GM04504 (cell line): ENCODE measurements around the gene NAA60.
"Not testable (repeated sequence)": the region's sequence is repeated elsewhere in the genome, so short reads cannot be mapped to it uniquely, and the experiment has no call there.

Source experiments
- DNase-seq: peaks from one replicate; pipeline ENCODE4 v3.0.0-alpha.2; 2012; ENCODE audit warnings: low read depth

NAA60 gene

DNA sequence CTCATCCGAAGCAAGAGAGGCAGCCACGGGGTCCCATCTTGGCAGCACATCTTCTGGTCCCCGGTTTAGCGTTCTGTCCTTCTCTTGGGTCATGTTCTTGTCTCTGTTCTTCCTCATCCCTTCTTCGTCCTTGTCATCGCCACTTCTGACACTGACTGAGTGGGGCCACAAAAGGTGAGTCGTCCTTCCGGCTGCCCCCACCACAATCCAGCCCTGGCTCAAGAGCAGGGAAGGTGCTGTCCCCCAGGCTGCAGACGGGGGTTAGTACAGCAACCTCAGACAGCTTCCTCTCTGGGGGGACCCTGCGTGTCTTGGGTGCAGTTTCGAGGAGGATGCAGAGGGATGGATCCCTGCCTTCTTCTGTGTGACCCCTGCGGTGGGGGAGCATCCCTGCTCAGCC lies 21.8 kb downstream of the NAA60 start:
- DNase-seq, result no peak

DNA sequence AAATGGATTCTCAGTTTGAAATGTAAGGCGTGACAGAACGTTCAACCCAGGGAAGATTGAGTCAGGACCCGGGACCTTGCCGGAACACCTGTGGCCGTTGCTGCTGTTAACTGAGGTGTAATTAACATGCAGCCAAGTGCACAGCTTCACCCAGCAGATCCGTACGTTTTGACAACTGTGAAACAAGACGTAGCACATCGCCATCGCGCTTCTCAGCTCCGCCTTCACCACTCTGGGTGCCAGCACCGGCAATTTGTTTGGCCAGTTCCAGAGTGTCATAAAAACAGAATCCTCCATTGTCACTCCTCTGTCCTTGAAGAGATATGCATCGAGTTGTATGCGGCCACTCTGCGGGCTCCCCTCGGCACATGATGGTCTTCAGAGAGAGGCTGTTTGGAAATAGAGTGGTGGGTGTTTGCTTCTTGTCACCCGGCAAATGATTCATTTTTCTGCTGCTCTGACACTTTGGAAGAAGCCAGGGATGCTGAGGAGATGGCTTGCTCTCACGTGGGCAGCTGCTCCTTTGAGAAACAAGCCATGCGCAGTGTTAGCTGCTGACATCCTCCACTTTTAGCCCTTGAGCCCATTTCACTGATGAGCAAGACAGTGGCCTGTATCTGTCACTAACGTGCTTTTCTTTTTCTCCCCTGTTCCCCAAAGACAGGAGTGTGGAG lies 22.6 kb downstream of the NAA60 start:
- DNase-seq, result no peak

DNA sequence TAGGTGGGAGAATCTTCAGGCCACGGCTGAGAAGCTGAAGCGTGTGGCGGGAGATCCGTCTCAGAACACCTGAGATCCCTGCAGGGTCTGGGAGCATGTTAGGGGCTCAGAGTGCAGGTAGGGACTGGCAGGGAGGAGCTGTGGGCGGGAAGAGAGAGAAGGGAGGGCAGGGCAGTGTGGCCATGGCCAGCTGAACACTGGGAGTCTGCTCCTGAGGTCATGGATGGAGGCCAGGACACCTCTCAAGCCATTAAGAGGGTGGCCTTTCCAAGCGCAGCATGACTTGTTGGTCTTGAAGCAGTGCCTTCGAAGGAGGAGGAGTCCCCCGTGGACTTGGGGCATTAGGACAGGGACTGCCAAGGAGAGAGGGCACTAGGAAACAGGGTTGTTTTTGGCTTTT lies 23.7 kb downstream of the NAA60 start:
- no peak for DNase-seq

DNA sequence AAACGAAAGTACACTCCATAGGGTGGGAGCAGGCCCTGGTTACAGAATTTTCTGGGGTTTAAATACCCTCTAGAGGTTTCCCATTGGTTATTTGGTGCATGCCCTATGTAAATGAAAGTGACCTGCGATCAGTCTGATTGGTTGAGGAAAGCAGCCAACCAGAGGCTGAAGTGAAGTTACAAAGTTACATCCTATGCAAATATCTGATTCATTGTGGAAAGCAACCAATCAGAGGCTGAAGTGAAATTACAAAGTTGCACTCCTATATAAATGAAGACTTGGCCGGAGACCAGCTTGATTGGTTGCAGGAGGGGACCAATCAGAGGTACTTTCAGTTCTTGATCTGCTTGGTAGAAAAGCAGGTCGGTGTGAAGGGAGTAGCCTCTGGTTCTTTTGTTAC lies 24.4 kb downstream of the NAA60 start:
- DNase-seq, result no peak

DNA sequence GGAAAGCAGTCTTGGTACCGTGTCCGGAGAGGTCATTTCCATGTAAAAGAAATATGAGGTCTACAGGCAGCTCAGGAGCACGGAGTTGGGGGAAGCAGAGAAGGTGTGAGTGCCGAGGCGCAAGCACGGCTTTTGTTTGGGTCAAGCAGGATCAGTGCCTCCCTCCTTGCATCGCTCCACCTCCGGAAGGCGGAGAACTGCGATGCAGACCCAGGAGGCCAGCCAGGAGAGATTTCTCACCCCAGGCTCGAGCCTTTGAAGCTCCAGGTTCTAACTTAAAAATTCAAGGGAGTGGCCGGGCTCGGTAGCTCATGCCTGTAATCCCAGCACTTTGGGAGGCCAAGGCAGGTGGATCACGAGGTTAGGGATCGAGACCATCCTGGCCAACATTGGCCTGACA lies 25.0 kb downstream of the NAA60 start:
- DNase-seq, result no peak

DNA sequence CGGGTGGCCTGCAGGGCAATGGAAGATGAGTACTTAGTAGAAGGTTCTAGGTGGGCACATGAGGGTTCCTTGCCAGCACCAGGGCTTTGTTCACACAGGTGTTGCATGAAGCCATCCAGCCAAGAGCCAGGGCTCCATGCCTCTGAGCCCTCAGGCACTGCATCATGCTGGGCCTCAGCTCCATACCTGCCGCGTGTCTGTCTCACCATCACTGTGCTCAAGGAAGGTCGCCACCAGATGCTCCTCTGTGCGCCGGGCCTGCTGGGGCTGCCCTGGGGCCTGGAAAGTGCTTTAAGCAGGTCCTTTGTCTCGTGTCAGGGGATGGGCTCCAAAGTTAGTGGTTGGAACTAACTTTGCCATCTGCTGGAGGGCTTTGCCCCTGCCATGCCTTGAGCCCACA lies 26.3 kb downstream of the NAA60 start:
- DNase-seq, result no peak

DNA sequence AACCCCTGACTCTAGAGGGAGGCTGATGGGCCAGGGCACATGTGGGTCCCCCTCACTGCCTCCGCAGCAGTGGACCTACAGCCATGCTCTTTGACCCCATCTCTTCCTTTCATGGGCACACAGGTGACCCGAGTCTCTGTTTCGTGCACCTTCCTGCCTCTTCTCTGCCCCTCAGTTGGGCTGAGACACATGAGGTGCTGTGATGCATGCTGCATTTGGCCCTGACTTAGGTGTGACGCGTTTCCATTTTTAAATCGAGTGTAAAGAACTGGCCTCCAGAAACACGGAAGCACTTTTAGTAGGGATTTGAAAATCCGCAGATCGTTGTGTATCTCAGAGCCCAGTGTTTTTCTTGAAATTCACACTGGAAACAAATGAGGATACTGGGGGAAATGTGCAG lies 27.2 kb downstream of the NAA60 start:
- no peak for DNase-seq

DNA sequence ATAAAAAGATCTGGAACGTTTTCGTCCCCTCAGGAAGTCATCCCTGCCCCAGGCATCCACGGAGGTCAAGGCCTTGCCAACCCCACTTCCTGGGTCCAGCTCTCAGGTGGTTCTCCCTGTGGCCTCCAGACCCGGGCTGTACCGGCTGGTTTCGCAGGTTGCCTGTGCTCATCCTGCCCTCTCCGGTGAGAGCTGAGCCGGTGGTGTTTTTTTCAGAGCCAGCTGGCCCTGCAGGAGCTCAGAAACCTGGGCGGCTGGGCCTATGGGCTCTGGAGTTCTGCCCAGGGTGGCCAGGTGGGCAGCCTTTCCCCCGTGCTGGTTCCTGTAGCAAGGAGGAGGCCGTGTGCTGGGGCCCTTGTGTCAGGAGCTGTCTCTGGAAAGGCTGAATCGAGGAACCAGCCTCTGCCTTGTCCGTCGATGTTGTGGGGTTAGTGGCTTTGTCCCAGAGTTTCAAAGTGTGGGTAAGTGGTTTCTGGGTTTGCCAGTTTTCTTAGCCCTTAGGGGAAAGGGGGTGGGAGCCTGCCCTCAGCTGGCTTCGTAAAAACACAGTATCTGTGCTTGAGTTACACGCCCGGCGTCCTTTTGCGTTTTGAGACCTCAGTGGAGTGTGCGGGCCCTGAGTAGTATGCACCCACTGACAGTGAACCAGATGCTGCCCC lies 28.2 kb downstream of the NAA60 start:
- no peak for DNase-seq

DNA sequence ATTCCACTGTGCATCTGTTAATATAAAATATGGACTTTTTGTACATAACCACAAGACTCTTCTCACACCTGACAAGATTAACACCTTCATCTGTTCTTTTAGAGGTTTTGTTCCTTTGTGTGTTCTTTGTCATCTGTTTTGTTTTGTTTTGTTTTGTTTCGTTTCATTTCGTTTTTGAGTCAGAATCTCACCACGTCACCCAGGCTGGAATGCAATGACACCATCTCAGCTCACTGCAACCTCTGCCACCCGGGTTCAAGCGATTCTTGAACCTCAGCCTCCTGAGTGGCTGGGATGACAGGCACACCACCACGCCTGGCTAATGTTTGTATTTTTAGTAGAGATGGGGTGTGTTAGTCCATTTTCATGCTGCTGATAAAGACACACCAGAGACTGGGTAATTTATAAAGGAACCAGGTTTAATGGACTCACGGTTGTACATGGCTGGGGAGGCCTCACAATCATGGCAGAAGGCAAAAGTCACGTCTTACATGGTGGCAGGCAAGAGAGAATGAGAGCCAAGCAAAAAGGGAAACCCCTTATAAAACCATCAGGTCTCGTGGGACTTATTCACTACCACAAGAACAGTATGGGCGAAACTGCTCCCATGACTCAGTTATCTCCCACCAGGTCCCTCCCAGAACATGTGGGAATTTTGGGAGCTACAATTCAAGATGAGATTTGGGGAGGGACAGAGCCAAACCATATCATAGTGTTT lies 29.6 kb downstream of the NAA60 start:
- DNase-seq, result no peak

DNA sequence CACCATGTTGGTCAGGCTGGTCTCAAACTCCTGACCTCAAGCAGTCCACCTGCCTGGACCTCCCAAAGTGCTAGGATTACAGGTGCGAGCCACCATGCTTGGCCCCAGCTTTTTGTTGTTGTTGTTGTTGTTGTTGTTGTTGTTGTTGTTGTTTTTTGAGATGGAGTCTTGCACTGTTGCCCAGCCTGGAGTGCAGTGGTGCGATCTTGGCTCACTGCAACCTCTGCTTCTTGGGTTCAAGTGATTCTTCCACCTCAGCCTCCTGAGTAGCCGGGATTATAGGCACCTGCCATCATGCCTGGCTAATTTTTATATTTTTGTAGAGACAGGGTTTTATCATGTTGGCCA lies 30.1 kb downstream of the NAA60 start:
- not testable (repeated sequence) for DNase-seq

DNA sequence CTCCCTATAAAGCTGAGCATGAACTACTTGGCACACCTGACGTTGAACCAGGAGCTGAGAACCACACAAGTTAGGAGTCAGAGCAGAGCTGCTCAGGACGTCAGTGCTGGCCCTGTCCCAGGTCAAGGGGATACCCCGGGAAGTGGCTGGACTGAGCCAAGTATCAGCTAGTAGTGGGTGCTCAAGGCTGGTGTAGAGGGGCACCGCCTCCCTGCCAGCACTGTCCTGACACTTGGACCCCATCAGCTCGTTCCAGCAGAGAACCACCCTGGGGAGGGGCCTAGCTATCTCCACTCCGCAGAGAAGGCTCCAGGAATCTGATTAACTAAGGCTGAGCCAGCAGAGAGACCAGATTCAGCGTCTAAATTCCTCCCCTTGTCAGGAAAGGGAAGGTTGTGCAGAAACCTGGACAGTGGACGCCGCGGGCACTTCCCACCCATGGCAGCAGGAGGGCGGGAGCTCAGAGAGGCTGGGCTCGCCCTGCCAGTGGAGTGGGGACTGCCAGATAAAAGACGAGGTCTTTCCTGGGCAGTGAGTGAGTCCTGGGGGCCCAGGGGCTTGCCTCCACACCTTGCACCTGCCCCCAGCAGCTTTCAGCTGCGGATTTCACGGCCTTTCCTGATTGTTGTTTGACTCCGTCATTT lies 30.8 kb downstream of the NAA60 start:
- DNase-seq, result no peak

DNA sequence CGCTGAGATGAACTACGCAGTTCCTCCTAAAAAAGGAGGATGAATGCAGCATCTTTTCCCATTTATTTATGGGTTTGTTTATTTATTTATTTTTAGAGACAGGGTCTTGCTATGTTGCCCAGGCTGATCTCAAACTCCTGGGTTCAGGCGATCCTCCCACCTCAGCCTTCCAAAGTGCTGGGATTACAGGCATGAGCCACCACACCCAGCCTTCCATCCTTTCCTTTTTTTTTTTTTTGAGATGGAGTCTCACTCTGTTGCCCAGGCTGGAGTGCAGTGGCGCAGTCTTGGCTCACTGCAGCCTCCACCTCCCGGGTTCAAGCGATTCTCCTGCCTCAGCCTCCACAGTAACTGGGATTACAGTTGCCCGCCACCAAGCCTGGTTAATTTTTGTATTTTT lies 31.4 kb downstream of the NAA60 start:
- DNase-seq, result not testable (repeated sequence)

DNA sequence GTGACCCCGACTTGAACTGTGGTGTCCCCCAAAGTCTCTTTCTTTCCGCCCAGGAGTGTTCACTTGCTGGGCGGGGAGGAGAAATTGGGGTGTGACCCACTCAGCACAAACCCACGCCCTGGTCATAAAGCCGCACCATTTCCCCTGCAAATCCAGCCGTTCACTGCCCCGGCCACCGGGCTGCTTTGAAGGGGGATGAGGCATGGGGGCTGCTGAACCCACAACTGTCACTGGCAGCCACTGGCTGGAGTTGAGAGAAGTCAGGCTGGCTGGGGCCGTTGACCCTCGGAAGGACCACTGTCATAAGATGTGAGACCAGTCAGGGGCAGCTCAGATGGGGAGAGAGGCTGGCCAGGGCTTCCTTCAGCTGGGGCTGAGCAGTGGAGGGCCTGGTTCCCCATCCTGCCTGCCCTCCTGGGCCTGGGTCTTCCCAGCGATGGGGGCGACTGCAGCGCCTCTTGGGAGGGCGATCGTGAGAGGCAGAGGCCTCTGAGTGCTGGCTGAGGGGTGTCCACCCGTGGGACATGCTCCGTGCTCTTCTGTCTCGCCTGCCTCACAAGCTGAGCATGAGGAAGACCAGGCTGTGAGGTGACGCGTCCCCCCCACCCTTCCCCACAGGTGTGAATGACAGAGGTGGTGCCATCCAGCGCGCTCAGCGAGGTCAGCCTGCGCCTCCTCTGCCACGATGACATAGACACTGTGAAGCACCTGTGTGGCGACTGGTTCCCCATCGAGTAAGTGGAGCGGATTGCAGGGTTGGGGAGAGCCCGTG lies 32.3 kb downstream of the NAA60 start:
- DNase-seq, result no peak

DNA sequence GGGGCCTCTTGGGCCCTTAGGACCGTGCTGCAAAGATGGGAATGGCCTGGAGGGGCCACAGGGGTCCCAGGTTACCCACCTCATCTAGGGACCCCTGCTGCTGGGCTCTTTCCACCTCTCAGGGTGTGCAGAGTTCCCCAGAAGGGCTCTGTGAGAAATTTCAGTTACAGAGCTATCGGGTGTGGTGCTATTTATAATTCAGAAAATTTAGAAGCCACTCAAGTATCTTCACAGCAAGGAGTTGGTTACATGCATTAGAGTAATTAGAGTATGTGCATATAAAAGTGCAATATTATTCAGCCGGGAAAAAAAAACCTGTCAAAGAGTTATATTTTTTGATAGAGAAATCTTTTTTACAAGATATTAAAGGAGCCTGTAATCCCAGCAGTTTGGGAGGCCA lies 32.9 kb downstream of the NAA60 start:
- DNase-seq, result no peak

DNA sequence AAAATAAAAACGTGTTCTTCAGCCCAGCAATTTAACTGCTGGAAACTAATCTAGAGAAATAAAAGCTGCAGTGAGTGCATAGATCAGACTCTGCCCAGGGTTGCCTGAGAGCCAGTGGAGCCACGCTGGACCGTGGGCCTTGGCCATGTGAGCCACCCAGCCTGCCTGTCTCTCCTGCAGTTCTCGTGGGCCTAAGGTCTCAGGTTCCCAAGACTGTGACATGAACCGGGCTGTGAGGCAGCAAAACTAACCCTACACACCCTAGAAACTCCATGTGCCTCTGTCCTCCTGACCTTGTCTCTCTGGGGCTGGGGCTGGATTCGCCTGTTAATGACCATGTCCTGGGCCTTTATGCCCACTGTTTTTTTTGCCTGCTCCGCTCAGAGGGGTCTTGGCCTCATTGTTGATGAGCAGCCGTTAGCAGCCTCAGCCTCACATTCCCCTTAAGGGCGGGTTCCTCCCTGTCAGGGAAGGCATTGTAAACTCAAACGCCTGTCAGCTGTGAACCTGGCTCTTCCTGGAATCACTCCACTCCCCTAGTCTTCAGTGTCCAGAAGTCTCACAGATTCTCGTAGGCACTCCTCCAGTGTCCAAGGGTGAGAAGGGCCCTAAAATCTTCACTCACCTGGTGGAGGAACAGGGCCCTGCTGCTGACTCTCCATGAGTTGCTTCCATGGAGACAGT lies 34.9 kb downstream of the NAA60 start:
- no peak for DNase-seq

DNA sequence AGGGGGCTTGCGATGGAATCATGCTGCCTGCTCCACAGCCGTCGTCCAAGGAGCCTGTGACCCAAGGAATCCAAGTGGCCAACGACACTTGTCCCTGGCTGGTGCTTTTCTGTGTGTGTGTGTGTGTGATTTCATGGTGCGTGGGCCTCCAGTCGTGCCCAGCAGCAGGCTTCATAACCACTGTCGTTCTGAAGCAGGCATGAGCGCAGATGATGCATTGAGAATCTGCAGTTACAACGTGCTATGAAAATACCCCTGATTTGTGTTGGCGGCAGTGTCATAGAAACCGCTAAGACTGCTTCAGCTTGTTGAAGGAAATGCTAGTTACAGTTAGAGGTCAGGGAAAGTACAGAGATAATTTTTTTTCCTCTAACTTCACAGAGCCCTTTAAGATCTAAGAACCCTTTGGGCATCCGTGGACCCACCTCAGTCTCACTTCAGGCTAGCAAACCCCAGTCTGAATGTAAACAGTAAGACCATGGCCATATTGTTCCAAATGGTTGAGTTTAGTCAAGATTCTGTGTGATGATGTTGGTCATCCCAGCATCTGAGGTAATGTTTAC lies 36.3 kb downstream of the NAA60 start:
- no peak for DNase-seq

DNA sequence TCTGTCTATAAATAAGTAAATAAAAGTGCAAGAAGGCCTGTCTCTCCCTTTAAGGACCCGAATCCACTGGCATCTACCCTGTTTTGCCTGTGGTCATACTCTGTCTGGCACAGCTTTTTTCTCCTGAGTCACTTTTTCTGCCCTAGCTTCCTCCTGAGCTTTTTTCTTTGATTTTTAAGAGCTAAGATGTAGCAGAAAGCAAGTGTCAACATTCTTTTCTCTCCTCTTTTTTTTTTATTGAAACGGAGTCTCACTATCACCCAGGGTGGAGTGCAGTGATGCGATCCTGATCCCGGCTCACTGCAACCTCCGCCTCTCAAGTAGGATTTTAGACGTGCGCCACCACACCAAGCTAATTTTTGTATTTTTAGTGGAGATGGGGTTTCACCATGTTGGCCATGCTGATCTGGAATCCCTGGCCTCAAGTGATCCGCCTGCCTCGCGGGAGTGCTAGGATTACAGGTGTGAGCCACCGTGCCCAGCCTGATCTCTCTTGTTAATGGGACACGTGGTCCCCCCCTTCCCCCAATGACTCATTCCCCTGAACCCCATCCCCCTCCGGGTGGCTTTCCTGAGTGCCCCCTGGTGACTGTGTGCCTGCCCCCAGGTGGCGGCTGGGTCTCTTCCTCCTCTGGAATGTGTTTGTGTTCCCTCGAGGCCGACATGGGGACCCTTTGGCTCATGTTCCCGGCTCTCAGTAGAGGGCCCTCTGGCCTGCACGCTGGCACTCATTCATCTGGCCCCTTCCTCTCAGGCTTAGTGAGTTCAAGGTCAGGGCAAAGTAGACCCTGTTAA lies 37.6 kb downstream of the NAA60 start:
- DNase-seq, result no peak

DNA sequence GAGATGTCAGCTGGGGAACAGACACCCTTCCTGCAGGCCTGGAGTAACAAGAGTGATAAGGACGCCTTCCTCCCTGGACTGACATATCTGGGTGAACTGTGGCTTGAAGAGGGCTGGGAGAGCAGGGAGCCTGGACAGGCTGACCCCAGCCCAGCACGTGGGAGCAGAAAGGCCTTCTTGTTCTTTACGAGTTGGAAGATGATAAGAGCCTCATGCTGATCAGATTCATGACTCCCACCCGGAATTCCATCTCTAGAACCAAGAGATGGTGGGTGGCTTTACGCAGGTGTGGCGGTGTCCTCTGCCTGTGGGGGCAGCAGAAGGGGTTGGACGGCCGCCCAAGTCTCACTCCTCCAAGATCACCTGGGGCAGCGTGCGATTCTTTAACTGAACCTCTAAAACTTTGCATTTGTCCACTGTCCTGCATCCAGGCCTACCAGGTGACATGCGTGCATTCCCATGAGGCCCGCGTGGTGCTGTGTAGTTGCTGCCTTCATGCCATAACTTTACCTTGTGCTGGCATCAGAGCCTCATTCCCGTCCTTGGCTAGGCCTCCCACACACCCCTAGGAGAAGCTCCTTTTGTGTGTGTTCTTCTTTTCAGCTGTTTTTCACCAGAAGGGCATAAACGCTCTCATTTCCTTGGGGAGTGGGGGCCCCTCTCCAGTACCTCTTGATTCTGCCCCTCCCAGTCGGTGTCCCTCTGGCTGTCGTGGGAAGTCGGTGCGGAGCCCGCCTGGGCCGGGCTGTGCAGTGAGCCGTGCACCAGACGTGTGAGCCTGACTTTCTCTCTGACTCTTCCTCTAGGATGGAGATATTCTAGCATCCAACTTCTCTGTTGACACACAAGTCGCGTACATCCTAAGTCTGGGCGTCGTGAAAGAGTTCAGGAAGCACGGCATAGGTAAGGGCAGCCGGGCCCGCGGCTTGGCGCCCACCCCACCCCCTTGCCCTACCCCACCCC lies 38.5 kb downstream of the NAA60 start:
- no peak for DNase-seq

DNA sequence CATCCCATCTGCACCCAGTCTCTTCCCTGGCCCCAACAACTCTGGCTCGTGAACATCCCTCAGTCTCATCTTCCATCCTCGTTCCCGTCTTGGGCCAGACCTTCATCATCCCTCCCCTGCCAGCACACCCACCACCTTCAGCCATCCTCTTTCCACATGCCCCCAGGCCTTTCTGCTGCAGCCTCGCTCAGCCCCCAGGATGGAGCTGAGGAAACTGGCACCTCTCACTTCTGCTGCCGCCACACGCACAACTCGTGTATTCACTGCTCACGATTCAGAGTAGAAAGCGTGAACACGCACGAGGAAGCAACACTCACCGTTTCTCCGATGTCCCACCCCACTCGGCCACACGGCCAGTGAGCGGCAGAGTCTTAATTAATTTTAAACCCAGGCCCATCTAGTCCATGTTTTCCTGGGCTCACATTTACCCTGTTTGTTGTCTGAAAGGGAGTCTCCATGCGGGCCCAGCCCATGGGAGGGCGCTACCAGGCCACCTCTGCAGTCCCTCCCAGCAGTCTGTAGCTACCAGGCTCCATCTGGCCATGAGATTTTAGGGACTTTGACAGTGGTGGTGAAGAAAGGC lies 39.3 kb downstream of the NAA60 start:
- no peak for DNase-seq
